Neural cell (in vitro differentiated cells): Measurements from ENCODE around the gene KRTAP10-10.

Experiments
- EP300 ChIP-seq: fragments of 450-650 bp; conservative IDR thresholded peaks from 2 replicates; pipeline ENCODE4 v1.6.1; 2014; ENCODE audit warnings: antibody characterized with exemption, mild to moderate bottlenecking, moderate library complexity; ENCODE audit not compliant: poor library complexity, severe bottlenecking
- EZH2 ChIP-seq: fragments of 200-600, 300-800 bp; shearing (Covaris generic), sonication (generic); IDR thresholded peaks from 2 replicates; pipeline ENCODE4 v1.6.1; 2014; ENCODE audit warnings: antibody characterized with exemption, low read length, borderline replicate concordance, mild to moderate bottlenecking; ENCODE audit not compliant: insufficient read depth, poor library complexity, severe bottlenecking
- MXI1 ChIP-seq: fragments of 450-650 bp; conservative IDR thresholded peaks from 2 replicates; pipeline ENCODE4 v1.6.1; 2014; ENCODE audit warnings: antibody characterized with exemption, mild to moderate bottlenecking; ENCODE audit not compliant: poor library complexity, severe bottlenecking
- POLR2AphosphoS5 ChIP-seq: IDR thresholded peaks from 2 replicates; pipeline ENCODE4 v1.6.1; 2012
- RAD21 ChIP-seq: fragments of 450-650 bp; conservative IDR thresholded peaks from 2 replicates; pipeline ENCODE4 v1.6.1; 2014; ENCODE audit warnings: antibody characterized with exemption, mild to moderate bottlenecking, moderate library complexity
- REST ChIP-seq: IDR thresholded peaks from 2 replicates; pipeline ENCODE4 v1.6.1; 2012; ENCODE audit warnings: borderline replicate concordance
- SMC3 ChIP-seq: fragments of 450-650 bp; conservative IDR thresholded peaks from 2 replicates; pipeline ENCODE4 v1.6.1; 2014; ENCODE audit warnings: antibody characterized with exemption, mild to moderate bottlenecking, moderate library complexity; ENCODE audit not compliant: poor library complexity
- TAF1 ChIP-seq: IDR thresholded peaks from 2 replicates; pipeline ENCODE4 v1.6.1; 2012; ENCODE audit warnings: low read depth
- TF ChIP-seq, protein P1 (sequence below): fragments of 450-650 bp; IDR thresholded peaks from 2 replicates; pipeline ENCODE4 v1.5.1; 2014; ENCODE audit warnings: antibody characterized with exemption, mild to moderate bottlenecking, moderate library complexity; ENCODE audit not compliant: poor library complexity, severe bottlenecking

- TF ChIP-seq, protein P1, sequence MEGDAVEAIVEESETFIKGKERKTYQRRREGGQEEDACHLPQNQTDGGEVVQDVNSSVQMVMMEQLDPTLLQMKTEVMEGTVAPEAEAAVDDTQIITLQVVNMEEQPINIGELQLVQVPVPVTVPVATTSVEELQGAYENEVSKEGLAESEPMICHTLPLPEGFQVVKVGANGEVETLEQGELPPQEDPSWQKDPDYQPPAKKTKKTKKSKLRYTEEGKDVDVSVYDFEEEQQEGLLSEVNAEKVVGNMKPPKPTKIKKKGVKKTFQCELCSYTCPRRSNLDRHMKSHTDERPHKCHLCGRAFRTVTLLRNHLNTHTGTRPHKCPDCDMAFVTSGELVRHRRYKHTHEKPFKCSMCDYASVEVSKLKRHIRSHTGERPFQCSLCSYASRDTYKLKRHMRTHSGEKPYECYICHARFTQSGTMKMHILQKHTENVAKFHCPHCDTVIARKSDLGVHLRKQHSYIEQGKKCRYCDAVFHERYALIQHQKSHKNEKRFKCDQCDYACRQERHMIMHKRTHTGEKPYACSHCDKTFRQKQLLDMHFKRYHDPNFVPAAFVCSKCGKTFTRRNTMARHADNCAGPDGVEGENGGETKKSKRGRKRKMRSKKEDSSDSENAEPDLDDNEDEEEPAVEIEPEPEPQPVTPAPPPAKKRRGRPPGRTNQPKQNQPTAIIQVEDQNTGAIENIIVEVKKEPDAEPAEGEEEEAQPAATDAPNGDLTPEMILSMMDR, result no peak
- no peak for TF ChIP-seq TAF1
- no peak for TF ChIP-seq EP300
- no peak for TF ChIP-seq POLR2AphosphoS5
- no peak for TF ChIP-seq REST
- TF ChIP-seq EZH2, result no peak
- no peak for TF ChIP-seq MXI1
- no peak for TF ChIP-seq RAD21
- no peak for TF ChIP-seq SMC3
Measured at GRCh38 chr21:44684483-44684882, 47.3 kb downstream of the KRTAP10-10 start.
